RWPE2 (cell line): ENCODE measurements around the gene KRTCAP3.

ENCODE experiments used
- ATAC-seq: fragments of 200-7000 bp; cut with Tn5 transposase; 3 replicates; pipeline ENCODE4 v1.9.1; 2021; ENCODE audit warnings: low read depth
- DNase-seq: peaks from one replicate; pipeline ENCODE4 v3.0.0-alpha.2; 2020; ENCODE audit warnings: low spot score
- H3K27ac ChIP-seq: fragments of 450-650 bp; 2 replicates; pipeline ENCODE4 v1.5.1; 2017; ENCODE audit warnings: mild to moderate bottlenecking; ENCODE audit not compliant: poor library complexity, severe bottlenecking
- H3K27me3 ChIP-seq: fragments of 250-450 bp; sonication (Bioruptor Pico); 2 replicates; pipeline ENCODE4 v1.5.1; 2021; ENCODE audit warnings: mild to moderate bottlenecking, moderate library complexity; ENCODE audit not compliant: insufficient read depth, poor library complexity, severe bottlenecking
- H3K36me3 ChIP-seq: fragments of 250-450 bp; sonication (Bioruptor Pico); 2 replicates; pipeline ENCODE4 v1.5.1; 2020; ENCODE audit warnings: low read depth, mild to moderate bottlenecking, moderate library complexity
- H3K4me1 ChIP-seq: fragments of 250-450 bp; sonication (Bioruptor Pico); 2 replicates; pipeline ENCODE4 v1.5.1; 2021; ENCODE audit warnings: mild to moderate bottlenecking, moderate library complexity; ENCODE audit not compliant: insufficient read depth, poor library complexity, severe bottlenecking
- H3K4me3 ChIP-seq: fragments of 250-450 bp; sonication (Bioruptor Pico); 2 replicates; pipeline ENCODE4 v1.5.1; 2021; ENCODE audit warnings: mild to moderate bottlenecking, moderate library complexity; ENCODE audit not compliant: severe bottlenecking
- H3K9me3 ChIP-seq: fragments of 250-450 bp; sonication (Bioruptor Pico); 2 replicates; pipeline ENCODE4 v1.5.1; 2021; ENCODE audit warnings: mild to moderate bottlenecking, moderate library complexity; ENCODE audit not compliant: severe bottlenecking
- CTCF ChIP-seq: fragments of 450-650 bp; IDR thresholded peaks from one replicate; pipeline ENCODE4 v1.5.1; 2017; ENCODE audit warnings: mild to moderate bottlenecking, moderate library complexity; ENCODE audit not compliant: poor library complexity, severe bottlenecking

KRTCAP3 gene

GRCh38 chr2:27448381-27448780 is 6.2 kb downstream of the KRTCAP3 start:
- no peaks in the 10 kb centered on the region for H3K27me3 ChIP-seq
- DNase-seq (no peak), ATAC-seq (no peak)
- peaks cover 18% of the 10 kb centered on the region for H3K36me3 ChIP-seq
- TF ChIP-seq CTCF, result no peak
- H3K4me3 ChIP-seq, result no peak overlapping the region
- no peak overlapping the region for H3K27ac ChIP-seq
- H3K4me1 ChIP-seq, result peaks cover 11% of the 10 kb centered on the region
- H3K9me3 ChIP-seq, result no peaks in the 10 kb centered on the region

- Histone ChIP-seq H3K9me3 (no peaks in the 10 kb centered on the region), H3K4me3 (no peak overlapping the region), H3K27ac (no peak overlapping the region), H3K36me3 (peaks cover 20% of the 10 kb centered on the region), H3K4me1 (peaks cover 5% of the 10 kb centered on the region), H3K27me3 (no peaks in the 10 kb centered on the region)
- ATAC-seq, result no peak
- DNase-seq, result no peak
- TF ChIP-seq CTCF, result no peak
Observed at GRCh38 chr2:27451095-27451494, 8.9 kb downstream of the KRTCAP3 start.

- Histone ChIP-seq H3K27me3 (no peaks in the 10 kb centered on the region), H3K4me1 (no peaks in the 10 kb centered on the region), H3K36me3 (peaks cover 18% of the 10 kb centered on the region), H3K4me3 (no peak overlapping the region), H3K27ac (no peak overlapping the region), H3K9me3 (no peaks in the 10 kb centered on the region)
- peak; percentile 12; the same call in 1 of the 3 replicates for ATAC-seq
- TF ChIP-seq CTCF, result no peak
- DNase-seq, result no peak
Observed at GRCh38 chr2:27453968-27454367, 11.8 kb downstream of the KRTCAP3 start.

- Histone ChIP-seq H3K27ac (no peak overlapping the region), H3K4me3 (no peak overlapping the region), H3K9me3 (no peaks in the 10 kb centered on the region), H3K4me1 (no peaks in the 10 kb centered on the region), H3K27me3 (no peaks in the 10 kb centered on the region), H3K36me3 (peaks cover 7% of the 10 kb centered on the region; the same call in 1 of the 2 replicates)
- no peak for ATAC-seq
- no peak for DNase-seq
- TF ChIP-seq CTCF, result no peak
Observed at GRCh38 chr2:27461118-27461517, 18.9 kb downstream of the KRTCAP3 start.

- DNase-seq, result no peak
- Histone ChIP-seq H3K27me3 (no peaks in the 10 kb centered on the region), H3K36me3 (no peaks in the 10 kb centered on the region), H3K27ac (no peak overlapping the region), H3K9me3 (no peaks in the 10 kb centered on the region), H3K4me3 (no peak overlapping the region), H3K4me1 (no peaks in the 10 kb centered on the region)
- no peak for ATAC-seq
- no peak for TF ChIP-seq CTCF
Observed at GRCh38 chr2:27464443-27464842, 22.3 kb downstream of the KRTCAP3 start.
